HG03108 (cell line): ENCODE measurements around the gene LPAR5.
A peak's percentile ranks its signal among the peaks of the same experiment; 100 is the strongest.

Experiments
- ATAC-seq: cut with Tn5 transposase; IDR thresholded peaks from one replicate; pipeline ENCODE4 v1.9.1; 2021; ENCODE audit warnings: moderate library complexity; ENCODE audit not compliant: unreplicated experiment

LPAR5 gene

GRCh38 chr12:6635856-6636531 lies at the start of gene LPAR5:
Gene LPAR5, minus strand, starts transcription at chr12:6635959. Its CDS starts 14,711 bp downstream, at chr12:6621248.
- peak; percentile 40 for ATAC-seq

- no peak for ATAC-seq
These were observed 48.9 kb upstream of the LPAR5 start for GRCh38 chr12:6684609-6685008.

DNA sequence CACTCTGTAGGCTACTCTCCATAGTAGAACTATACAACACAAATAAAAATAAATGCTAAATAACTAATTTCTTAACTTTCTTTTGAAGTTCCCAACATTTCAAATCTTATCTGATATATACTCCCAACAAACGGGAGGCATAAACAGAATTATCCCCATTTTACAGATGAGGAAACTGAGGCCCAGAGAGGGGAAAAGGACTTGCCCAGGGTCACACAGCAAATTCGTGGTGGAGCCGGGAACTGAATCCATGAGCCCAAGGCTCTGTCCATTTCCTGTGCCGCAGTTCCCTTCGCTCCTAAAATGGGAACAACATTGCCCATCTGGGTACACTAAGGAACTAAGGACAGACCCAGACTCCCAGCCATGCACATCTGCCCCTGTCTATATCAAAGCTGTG lies 41.2 kb upstream of the LPAR5 start:
- no peak for ATAC-seq

- no peak for ATAC-seq
These were observed 36.4 kb upstream of the LPAR5 start for GRCh38 chr12:6672143-6672542.

GRCh38 chr12:6667559-6668210 lies 31.9 kb upstream of the LPAR5 start:
- ATAC-seq: no peak

GRCh38 chr12:6666211-6666610 lies 30.5 kb upstream of the LPAR5 start:
- no peak for ATAC-seq

DNA sequence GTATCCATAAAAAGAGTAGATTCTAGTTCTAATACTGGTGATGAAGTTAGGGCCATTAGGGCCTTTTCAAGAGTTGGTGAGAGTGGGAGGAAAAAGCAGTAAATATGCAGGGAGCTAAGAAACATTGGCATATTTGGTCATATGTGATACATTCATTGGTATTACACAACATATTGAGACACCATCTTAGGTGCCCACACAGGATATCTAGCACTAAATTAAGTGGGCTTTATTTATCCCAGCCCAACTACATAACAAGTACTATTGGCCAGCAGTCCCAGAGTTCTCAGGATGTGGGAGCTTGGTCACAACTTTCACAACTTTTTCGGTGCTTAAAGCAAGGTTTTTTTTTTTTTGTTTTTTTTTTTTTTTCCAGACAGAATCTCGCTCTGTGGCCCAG lies 29.1 kb upstream of the LPAR5 start:
- ATAC-seq: no peak

DNA sequence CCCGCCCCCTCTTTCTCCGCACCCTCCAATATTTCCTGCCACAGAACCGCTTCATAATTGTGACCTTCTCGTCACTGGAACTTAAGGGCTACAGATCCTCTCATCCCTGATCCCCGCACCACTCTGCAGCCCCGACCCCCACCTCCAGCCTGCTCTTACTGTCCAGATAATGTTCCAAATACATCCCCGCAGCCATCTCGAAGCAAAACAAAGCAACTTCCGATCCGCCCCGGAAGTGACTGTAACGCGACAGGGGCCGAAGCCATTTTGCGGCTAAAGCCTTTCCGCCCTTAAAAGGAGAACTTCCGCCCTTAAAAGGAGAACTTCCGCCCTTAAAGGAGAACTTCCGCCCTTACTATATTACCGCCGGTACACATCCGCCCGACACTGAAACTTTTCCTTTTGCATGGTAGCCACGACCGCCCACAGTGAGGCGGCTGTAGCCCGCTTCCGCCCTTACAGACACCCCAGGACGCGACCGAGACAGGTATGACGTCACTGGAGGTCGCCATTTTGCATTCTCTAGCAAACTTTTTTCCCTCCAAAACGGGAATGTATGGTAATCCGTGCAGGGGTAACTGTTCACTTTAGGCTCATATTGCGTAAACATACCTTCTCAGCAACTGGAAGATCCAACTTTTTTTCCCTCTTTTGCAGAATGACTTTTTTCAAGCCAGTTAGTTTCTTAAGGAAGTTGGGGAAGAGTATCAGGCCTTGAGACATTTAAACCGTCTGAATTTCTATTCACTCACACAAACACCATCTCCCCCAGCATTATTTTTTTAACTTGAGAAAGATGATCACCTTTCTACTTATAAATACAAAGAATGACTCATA lies 27.4 kb upstream of the LPAR5 start, which contains the start of gene ING4:
ING4 (minus strand) TSS at position 214 of the 837 bp plus-strand sequence; CDS start at position 196, 18 bp downstream.
- peak; percentile 97 for ATAC-seq

DNA sequence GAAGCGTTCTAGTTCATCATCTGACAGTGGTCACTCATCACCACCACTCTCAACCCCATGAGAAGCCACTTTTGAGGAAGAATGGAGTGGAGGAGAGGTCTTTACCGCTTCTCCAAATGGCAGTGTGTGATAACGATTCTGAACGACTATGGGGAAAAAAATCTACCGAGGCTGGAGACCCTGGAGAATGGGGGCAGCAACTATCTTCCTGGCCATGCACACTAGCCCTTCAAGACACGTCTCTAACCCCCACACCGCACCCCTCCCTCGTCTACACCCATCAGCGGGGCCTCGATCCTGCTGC lies 26.8 kb upstream of the LPAR5 start:
- peak; percentile 19 for ATAC-seq

GRCh38 chr12:6653987-6654386 lies 18.2 kb upstream of the LPAR5 start:
- ATAC-seq: no peak

- ATAC-seq: no peak
These were observed 17.6 kb upstream of the LPAR5 start for GRCh38 chr12:6653342-6653741.

DNA sequence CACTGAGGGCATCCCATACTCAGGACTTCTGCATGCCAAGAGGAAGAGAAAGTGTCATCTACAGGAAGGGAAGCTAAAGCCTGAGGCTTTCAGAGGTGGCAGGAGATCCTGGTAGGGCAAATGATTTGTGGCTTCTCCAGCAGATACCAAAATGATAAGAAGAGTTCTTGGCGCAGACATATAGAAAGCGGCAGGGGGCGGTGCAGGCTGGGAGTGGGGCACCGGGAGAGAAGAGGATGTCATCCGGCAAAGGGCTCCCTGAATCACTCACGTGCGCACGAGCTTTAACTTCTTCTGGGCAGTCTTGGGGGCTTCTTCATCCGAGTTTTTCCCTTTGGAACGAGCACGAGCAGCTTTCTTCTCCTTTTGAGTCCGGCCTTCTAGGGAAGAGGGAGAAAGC lies 16.6 kb upstream of the LPAR5 start:
- no peak for ATAC-seq

DNA sequence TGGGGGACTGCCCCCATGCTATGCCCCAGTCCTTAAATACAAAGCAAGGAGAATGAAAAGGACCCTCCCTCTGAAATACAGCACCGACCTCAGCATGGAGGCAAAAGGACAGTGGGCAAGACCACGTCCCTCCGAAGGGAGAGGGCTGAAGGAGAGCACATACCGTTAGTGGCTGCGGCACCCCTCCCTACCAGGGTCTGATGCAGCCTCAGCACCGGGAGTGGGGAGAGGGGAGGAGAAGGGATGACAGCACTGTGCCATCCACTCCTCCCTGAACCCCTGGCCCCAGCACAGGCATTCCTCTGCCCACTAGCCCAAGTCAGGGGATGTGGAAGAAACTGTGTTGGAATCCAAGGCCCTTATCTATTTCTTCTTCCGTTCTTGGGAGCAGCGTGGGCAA lies 15.1 kb upstream of the LPAR5 start:
- ATAC-seq: no peak

- no peak for ATAC-seq
These were observed 11.4 kb upstream of the LPAR5 start, which contains the start of gene ACRBP for GRCh38 chr12:6647083-6647604. Gene ACRBP, minus strand, starts transcription at chr12:6647432. Its CDS starts 66 bp downstream, at chr12:6647366.

- ATAC-seq: no peak
These were observed 10.7 kb upstream of the LPAR5 start for GRCh38 chr12:6646276-6647082.

GRCh38 chr12:6644903-6645302 lies 9.1 kb upstream of the LPAR5 start:
- ATAC-seq: no peak

GRCh38 chr12:6644257-6644596 lies 8.5 kb upstream of the LPAR5 start:
- ATAC-seq: no peak

DNA sequence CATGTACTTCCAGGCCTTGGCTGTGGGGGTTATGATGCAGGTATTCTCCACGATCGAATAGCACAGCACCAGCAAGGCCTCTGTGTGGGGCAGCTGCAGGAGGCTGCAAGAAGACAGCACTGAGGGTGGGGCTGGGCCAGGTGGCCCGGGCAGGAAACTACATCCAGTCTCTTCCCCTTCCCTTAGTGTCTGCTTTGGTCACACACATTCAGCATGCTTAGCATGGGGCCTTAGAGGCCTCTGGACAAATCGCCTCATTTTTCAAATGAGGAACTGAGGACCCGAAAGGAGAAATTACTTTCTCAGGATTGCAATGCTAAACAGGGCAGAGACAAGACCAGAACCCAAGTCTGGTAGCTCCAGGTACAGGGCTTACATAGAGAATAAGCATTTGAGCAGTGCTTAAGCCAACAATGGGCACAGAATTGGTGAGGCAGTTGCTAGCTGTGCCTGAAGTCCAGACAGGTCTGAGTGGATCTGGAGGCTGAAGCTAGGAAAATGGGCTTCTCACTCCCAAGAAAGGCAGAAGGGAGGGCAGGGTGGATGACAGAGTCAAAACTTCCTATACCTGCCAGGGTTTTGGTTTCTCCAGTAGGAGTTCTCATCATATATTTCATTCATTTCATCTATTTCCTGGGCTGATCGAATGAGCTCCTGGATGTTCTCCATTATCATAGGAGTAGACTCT lies 8.0 kb upstream of the LPAR5 start:
- ATAC-seq: no peak

- ATAC-seq: no peak
These were observed 5.4 kb upstream of the LPAR5 start for GRCh38 chr12:6641131-6641530.

DNA sequence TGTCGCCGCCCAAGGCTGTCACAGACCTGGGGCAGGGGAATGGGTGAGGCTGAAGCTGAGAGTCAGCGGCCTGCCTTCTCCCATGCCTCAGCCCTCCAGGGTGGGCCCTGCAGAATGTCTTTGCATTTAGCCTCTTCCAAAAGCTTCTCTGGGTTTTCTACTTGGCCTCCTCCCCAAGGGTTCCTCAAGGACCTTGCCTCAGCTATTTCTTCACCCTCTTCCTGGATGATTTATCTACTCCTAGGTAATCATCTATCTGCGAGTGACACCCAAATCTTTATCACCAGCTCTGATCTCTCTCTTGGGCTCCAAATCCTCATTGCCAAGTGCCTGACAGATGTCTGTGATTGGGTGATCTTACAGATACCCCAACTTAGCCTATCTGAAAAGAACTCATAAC lies 4.7 kb upstream of the LPAR5 start:
- no peak for ATAC-seq
